Erythroblast (primary cell): ENCODE data around the gene CLDN14.

Source experiments
- GATA1 ChIP-seq: IDR thresholded peaks from 2 replicates; pipeline ENCODE4 v1.6.1; 2011; ENCODE audit warnings: low read depth, mild to moderate bottlenecking, control low read depth, low read length, moderate library complexity
- POLR2A ChIP-seq: IDR thresholded peaks from 2 replicates; pipeline ENCODE4 v1.6.1; 2011; ENCODE audit warnings: mild to moderate bottlenecking, low read length

- TF ChIP-seq POLR2A = no peak
- TF ChIP-seq GATA1 = no peak
Observed at GRCh38 chr21:36459098-36459497, 20.8 kb downstream of the CLDN14 start.
